HG02938 (cell line): ENCODE measurements around the gene PIM2.

Experiments
- ATAC-seq: cut with Tn5 transposase; IDR thresholded peaks from one replicate; pipeline ENCODE4 v1.9.1; 2021; ENCODE audit warnings: mild to moderate bottlenecking, moderate library complexity; ENCODE audit not compliant: unreplicated experiment

The PIM2 gene

DNA sequence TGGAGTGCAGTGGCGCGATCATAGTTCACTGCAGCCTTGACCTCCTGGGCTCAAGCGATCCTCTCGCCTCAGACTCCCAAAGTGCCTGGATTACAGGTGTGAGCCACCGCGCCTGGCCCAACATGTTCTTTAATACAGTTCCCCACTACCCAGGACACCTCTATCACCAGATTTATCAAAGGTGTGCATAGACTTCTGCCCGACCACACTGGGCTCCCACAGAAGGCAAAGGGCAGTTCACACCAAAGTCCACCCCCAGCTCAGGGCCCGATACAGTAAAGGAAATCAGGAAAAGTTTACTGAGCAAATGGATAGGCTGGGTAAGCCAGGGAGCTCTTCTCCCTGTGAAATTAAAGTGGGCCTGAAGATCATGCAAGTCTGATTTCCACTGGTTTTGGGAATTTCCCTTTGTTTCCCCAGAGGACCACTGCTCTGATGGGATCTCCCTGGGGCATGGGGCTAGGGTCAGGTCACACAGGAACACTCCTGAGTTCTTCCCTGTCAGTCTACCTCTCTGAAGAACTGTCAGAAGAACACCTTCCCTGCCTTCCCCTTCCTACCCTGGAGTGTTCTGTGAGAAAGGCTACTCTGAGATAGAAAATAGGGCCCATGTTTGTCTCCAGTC lies 17.7 kb upstream of the PIM2 start:
- ATAC-seq: no peak

DNA sequence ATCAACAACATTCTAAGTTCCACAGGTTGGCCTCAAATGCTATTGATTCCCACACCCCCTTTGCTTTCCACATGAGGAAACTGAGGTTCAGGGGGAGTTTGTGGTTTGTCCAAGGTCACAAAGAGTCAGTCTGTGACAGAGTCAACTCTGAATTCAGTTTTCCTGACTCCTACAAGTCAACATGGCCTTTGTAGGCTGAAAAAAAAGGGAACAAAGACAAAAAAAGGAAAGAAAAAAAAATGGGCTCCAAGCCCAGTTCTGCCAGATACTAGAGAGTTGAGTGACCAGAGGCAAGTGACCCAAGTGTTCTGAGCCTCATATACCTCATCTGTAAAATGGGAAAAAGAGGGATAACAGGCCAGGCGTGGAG lies 16.5 kb upstream of the PIM2 start:
- ATAC-seq: no peak

DNA sequence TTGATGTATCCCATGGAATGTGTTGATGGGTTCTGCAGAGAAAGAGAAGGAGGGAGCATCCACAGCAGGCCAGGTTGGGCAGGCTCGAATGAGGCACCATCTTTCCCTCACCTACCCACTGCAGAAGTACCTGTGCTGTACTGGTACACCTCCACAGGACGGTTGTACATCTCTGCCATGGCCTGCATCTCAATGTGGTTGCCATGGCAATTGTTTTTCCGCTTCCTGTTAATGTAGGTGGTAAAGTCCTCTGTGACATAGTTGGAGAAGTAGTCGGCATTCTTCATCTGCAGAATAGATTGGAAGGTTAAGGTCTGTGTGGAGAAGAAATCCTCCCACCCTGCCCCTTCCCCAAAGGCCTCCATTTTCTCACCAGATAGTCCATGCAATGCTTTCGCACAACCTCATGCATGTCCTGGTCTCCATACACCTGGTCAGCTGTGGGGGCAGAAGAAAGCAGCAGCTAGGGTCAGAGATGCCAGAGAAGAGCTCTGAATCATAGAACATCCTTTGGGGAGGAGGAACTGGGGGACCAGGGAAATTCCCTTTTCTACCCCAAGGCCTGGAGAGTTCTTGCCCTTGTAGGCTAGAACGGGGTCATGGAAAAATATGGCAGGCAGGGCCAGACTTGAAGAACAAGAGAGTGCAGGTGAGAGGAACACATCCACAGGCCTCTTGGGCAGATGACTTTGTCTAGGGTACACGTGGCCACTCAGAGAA lies 15.9 kb upstream of the PIM2 start:
- ATAC-seq: no peak

DNA sequence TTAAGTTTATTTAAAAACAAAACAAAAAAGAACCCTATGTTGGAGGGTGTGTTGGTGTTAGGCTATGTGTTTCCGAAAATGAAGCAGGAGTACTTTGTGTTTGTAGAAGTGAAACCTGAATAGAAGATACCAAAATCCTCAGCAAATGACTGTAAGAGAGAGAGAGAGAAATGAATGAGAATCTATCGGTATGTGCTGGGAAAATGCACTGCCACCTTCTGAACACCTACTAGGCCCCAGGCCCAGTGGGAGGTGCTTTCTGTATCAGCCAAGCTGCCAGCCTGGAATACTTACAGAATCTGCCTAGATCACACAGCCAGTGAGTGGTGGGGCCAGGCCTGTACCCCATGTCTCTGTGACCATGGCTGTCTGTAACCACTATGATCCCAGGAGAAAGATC lies 14.9 kb upstream of the PIM2 start:
- ATAC-seq: no peak

DNA sequence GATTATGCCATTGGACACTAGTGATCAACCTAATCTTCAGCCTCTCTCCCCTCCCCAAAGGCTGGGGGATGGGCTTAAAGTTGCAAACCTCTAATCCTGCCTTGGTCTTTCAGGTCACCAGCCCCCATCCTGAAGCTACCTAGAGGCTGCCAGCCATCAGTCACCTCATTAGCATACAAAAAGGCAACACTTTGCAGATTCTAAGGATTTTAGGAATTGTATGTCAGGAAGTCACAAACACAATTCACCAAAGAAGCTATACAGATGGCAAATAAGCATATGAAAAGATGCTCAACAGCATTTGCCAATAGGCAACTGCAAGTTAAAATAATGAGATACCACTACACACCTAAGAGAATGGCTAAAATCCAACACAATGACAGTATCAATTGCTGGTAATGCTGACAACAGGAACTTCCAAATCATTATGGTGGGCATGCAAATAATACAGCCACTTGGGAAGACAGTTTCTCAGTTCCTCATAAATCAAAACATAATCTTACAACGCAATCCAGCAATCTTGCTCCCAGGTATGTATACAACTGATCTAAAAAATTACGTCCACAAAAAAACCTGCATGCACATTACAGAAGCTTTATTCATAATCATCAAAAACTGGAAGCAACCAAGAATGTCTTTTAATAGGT lies 9.0 kb upstream of the PIM2 start:
- no peak for ATAC-seq

DNA sequence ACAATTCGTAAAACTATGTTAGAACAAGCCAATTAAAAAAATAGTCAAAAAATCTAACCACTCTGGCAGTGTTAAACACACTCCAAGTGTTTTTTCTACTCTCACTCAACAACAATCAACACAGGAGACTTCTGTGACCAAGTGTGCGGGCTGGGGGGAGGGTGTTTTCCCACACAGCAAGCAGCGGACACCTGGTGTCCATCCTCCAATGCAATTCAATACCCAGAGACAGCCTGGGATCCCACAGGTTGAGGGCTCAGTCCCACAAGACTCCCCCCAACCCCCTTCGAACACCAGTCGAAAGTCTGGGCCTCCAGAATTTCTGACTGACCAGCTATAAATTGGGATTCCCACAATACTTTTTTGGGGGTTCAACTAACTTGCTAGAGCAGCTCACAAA lies 8.3 kb upstream of the PIM2 start:
- no peak for ATAC-seq

DNA sequence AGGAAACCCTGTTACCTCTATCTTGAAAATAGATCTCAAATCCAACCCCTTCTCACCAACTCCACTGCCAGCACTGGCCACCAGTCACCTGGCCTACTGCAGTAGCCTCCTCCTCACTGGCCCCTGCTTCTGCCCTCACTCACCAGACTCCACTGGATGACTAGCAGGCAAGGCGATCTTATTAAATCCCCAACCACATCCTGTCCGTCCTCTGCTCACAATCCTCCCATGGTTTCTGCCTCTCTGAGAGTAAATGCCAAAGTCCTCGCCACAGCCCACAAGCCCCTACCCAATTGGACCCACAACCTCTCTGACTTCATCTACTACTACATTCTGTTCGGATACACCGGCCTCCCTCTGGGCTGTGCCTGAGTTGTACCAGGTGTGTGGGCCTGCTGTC lies 5.4 kb upstream of the PIM2 start:
- no peak for ATAC-seq

DNA sequence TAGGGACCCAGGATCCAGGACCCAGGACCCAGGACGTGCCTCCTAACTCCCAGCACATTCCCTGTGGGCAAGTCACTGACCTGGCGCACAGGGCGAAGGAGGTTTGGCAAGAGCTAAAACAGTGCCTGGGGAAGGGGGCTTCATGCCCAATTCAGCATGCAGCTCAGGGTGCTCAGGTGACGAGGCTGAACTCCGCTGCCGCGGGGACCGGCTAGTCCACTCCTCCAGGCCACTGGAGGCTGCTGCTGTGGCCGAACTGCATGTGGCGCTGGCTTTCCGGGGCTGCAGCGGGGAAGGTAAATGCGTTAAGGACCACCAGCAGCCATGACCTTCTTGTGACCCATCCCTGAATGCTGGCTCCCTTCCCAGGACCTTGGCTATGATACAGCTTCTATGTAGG lies 4.9 kb upstream of the PIM2 start:
- no peak for ATAC-seq

DNA sequence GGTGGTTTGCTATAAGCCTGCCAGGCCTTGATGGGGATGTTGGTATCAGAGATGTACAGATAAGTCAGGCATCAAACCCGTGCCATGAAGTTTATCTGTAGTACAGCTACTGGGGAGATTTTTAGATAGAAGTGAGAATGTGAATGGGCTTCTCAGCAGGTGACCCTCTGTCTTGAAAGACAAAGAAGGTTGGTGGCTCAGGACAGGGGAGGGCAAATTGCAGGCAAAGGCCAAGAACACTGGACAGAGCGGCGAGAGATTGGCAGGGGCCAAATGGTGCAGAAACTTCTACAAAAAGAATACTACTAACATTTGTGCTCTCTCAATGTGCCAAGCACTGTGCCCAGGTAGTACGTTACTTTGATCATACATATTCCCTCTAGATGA lies 1.9 kb upstream of the PIM2 start:
- ATAC-seq: no peak

DNA sequence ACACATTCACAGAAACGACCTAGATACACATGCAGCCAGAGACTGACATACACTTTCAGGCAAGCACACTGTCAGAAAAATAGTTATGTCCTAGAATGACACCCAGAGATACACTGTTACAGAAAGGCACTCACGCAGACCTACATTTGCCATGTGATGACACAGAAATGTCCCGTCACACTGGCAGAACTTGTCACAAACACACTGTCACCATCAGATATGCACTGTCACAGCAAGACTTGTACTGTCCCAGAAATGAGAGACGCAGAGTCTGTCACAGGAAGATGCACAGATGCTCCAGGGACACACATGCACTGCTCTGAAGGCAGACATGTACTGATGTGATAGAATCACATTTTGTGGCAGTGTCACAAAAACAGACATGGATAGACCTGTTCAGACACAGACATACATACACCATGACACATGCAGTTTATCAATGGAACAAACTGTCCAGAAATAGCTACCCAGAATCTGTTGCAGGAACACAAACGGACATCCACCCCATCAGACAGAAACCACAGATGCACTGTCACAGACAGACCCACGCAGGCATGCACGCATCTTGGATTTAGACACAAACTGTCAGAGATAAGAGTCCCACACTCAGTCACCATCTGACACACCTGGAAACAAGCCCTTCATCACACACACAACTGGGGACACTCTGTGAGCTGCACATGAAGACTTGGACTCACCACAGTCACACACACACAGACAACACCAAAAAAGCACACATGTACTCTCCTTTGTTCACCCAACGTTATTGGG lies 1.3 kb upstream of the PIM2 start:
- no peak for ATAC-seq

DNA sequence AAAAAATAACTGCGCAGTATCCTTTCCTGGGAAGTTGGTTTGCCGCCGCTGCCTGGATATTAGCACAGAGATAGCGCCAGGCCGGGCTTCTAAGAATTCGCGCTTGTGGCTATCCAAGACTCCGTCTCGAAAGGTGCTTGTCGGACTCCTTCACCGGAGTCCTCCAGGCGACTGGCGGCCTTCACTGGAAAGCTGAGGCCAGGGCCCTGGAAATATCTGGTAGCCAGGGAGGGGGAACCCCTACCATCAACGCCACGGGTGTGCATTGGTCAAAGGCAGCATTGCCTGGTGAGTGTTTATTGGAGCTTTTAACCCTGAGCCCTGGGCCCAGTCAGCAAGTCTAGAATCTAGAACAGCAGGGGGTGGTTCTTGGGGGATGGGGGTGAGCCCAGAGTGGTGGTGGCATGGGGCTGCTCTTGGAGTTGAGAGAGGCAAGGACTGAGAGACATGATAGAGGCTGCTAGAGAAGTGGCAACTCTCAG lies 577 bp upstream of the PIM2 start:
- ATAC-seq: no peak

DNA sequence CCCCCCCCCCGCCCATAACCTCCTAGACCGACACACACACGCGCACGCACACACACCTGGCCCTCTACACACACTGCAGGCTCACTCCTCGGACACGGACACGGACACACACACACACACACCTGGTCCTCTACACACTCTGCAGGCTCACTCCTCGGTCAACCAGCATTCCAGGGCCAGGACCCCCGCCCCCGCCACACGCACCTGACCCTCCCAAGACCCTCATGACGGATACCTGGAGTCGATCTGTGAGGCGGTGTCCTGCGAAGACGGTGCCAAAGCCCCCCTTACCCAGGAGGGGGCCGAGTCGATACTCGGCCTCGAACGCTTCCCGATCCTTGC lies 552 bp downstream of the PIM2 start:
- no peak for ATAC-seq

DNA sequence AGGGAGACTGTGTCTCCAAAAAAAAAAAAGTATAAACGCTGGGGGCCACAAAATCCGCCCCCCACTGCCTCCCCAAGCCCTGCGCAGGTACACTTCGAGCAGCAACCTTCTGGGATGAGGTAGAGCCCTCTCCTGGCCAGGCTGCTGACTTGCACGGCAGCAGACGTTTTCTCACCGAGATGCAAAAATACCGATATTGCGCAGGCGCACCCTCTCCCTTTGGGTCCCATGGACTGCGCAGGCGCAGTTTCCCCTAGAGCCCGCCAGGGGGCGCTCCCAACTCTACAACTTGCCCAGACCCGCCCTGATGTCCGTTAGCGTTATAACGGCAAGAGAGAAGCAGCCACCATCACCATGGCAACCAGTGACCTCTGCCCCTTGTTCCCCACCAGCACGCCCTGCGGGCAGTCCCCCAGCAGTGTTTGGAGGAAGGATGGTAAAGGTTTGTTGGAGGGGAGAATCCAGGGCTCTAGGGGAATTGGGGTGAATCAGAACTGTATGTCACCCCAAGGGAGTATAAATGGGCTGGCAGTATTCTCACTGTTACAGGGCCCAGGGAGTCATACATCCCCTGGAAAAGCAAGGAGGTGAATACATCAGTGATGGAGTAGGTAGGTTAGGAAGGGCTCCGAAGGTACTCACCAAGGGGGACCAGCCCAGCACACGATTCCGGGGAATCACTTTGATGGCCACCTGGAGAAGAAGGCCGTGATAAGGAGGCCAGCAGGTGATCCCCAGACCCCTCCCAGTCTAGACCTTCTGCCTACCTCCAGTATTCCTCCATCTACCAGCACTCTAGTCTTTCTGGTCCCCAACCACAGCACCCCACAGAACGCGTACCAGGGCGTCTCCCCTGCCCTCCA lies 1.5 kb downstream of the PIM2 start:
- peak; percentile 41 for ATAC-seq

DNA sequence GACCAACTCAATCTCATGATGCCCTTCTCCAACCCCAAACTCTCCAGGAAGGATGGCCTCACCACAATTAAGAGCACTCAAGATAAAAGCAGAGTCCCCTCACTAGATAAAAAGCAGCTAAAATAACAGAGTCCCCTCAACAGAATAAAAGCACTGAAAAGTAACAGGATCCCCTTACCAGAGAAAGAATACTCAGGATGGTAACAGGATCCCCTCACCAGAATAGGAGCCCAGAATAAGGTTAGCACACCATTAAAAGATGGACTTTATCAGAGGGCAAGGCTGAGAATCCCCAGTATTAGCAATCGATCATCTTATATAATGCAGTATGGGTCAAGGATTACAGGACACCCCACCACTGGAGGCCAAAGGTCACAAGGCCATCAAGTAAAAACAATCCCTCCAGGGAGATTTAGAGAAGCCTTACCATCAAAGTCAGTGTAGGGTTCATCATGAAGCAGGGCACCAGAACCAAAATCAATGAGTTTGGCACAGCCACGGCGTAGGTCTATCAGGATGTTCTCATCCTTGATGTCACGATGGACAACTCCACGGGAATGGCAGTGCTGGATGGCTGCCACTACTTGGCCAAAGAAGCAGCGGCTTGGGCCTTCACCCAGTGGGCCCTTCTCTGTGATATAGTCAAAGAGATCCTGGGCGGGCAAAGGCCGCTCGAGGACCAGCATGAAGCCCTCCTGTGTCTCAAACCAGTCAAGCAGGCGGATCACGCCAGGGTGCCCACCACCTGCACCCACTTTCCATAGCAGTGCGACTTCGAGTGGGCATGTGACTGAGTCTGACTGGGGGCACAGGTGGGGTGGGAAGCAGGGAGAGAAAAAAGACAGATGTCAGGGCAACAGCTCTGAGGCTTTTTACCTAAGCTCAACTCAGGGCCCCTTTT lies 4.0 kb downstream of the PIM2 start:
- no peak for ATAC-seq

DNA sequence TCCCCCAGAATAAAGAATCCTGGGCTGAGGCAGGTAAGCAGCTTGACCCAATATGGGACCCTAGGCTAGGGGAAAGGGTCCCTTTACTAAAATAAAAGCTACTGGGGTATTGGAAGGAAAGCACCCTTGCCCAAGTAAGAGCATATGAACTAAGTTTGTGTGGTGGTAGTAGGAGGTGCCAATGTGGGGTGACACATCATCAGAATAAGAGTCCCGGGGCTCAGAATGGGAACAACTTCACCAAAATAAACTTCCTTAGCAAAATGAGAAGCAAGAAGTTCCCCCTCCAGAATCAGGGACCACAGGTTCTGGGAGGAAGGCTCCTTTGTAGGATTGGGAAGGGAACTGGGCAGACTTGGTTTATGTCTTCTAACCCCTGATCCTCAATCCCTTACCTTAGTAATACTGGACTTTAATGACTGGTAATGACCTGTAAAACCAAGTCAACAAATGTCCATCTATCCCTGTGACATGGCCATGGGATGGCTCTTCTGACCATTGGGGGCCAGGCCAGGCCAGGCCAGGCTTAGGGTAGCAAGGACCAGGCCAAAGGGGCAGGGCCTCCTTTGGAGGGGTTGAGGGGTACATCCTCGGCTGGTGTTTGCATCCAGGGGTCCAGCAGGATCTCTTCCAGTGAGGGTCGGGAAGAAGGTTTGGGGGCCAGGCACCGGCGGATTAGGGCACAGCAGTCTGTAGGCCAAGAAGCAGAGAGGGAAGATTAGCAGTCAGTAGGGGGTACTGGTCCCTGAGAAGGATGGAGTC lies 5.0 kb downstream of the PIM2 start:
- no peak for ATAC-seq

DNA sequence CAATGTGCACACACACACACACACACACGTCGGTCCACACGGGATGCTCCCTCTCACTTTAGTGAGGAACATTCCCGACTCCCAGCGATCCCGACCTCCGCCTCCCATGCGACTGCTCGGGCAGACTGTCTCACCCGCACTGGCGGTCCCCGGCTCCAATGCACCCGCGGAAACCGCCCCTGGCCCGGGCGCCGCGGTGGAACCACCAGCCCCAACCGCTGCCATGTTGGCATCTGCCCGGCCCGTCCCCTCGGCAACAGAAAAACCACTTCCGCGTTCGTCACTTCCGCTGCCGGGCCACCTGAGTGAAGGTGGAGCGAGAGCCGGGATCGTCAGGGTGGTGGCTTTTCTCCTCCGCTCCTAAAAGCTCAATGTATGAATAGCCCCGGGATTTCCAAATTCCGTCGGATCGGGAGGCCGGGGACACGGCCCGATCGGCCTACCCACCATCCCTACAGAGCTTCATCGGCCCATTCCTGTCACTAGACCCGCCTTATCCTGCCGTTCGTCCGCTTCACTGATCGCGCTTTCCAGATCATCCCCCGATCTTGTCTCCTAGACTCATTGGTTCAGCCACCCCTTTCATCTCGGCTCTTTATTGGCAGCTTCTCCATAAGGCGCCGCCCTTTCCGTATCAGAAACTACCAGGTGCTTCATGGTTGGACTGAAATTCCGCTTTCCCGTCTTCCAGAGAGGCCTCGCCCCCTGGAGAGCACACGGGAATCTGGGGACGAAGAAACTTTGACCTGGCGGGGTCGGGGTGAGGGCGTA lies 7.2 kb downstream of the PIM2 start, which contains the start of gene SLC35A2:
TSS of gene SLC35A2 (minus strand) at position 235 of the 771 bp plus-strand sequence. CDS start at position 225, 10 bp downstream.
- peak; percentile 64 for ATAC-seq

DNA sequence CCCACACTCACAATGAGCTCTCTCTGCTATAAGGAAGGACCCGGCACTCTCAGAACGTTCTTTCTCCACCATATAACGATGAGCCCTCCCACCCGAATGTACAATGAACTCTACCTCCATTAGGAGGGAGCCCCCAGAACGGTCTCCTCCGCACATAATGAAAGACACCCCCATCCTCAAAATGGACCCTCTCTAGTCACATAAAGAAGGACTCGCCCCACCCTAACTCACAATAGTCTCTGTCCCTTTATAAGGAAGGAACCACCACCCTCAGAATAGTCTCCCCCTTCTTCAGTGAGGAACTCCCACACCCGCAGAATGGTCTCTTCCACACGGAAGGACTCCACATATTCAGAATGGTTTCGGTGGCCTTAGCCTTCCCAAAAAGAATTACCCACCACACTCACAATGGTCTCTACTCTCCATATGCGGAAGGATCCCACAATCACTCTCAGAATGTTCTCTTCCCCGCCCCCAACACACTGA lies 7.9 kb downstream of the PIM2 start:
- ATAC-seq: peak; percentile 4

DNA sequence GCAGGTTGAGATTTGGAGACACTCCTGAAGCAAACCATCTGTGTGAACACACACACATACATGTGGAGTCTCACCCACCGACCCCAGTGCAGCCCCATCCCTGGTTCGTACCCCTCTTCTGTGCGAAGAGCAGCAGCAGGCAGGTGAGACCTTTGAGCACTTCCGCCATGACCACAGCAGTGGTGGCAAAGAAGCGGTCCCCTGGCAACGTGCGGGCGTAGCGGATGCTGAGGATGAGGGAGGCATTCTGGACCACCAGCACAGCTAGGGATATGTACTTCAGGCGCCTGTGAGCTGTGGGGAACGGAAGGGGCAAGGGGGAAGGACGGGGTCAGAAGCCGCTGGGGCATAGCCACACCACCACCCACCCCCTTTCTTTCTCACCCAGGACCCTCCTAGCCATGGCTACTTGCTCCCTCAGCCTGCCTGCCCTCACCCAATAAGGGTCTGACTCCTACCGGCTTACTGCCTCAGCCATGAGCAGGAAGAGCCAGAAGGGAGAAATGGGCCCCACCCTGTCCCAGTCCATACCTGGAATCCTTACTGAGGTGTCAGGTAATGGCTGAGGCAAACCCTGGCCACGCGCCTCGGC lies 9.0 kb downstream of the PIM2 start:
- no peak for ATAC-seq
